OCI-LY3 (cell line): ENCODE results near the gene GALT.

Experiments used
- H2AFZ ChIP-seq: fragments of 200-600, 300-600 bp; shearing (Covaris generic); 2 replicates; pipeline ENCODE4 v1.6.0; 2014; ENCODE audit warnings: antibody characterized with exemption, low read depth, low read length
- H3K27ac ChIP-seq: fragments of 200-600, 300-600 bp; sonication (generic); 2 replicates; pipeline ENCODE4 v1.5.1; 2014; ENCODE audit warnings: mild to moderate bottlenecking, low read length, moderate library complexity, mixed read lengths
- H3K27me3 ChIP-seq: fragments of 200-600, 300-600 bp; sonication (generic); 2 replicates; pipeline ENCODE4 v1.6.1; 2014; ENCODE audit warnings: low read depth, low read length, mixed read lengths
- H3K36me3 ChIP-seq: fragments of 200-600, 300-600 bp; sonication (generic); replicated peaks from 2 replicates; pipeline ENCODE3; 2014; ENCODE audit warnings: low read depth, low read length, mixed read lengths
- H3K4me1 ChIP-seq: fragments of 300-600, 200-600 bp; sonication (generic); 2 replicates; pipeline ENCODE4 v1.6.1; 2014; ENCODE audit warnings: low read length, mixed read lengths
- H3K4me2 ChIP-seq: fragments of 200-600, 300-600 bp; sonication (generic); 2 replicates; pipeline ENCODE4 v1.6.1; 2014; ENCODE audit warnings: low read length, mixed read lengths
- H3K4me3 ChIP-seq: fragments of 300-600, 200-600 bp; sonication (generic); 2 replicates; pipeline ENCODE4 v1.5.1; 2014; ENCODE audit warnings: antibody characterized with exemption, mild to moderate bottlenecking, low read length, moderate library complexity
- H3K79me2 ChIP-seq: fragments of 300-600, 200-600 bp; shearing (Covaris generic); 2 replicates; pipeline ENCODE4 v1.6.1; 2014; ENCODE audit warnings: mild to moderate bottlenecking, low read length, mixed read lengths
- H3K9ac ChIP-seq: fragments of 300-600, 200-600 bp; shearing (Covaris generic); 2 replicates; pipeline ENCODE4 v1.6.0; 2014; ENCODE audit warnings: mild to moderate bottlenecking, low read length, moderate library complexity
- H3K9me3 ChIP-seq: fragments of 200-600, 300-600 bp; shearing (Covaris generic); 2 replicates; pipeline ENCODE4 v1.6.1; 2014; ENCODE audit warnings: low read length, mixed read lengths; ENCODE audit not compliant: insufficient read depth
- H4K20me1 ChIP-seq: fragments of 200-600, 300-600 bp; sonication (generic); 2 replicates; pipeline ENCODE4 v1.6.1; 2016; ENCODE audit warnings: low read length, mixed read lengths; ENCODE audit not compliant: insufficient read depth
- EZH2phosphoT487 ChIP-seq: fragments of 200-600 bp; shearing (Covaris generic); IDR thresholded peaks from 2 replicates; pipeline ENCODE4 v1.6.1; 2018; ENCODE audit warnings: antibody characterized with exemption, mixed run types, low read depth
- TF ChIP-seq, protein P1 (sequence below): fragments of 200-600, 300-600 bp; sonication (generic); IDR thresholded peaks from 2 replicates; pipeline ENCODE4 v1.5.1; 2014; ENCODE audit warnings: antibody characterized with exemption, low read length, low read depth

Gene GALT

DNA sequence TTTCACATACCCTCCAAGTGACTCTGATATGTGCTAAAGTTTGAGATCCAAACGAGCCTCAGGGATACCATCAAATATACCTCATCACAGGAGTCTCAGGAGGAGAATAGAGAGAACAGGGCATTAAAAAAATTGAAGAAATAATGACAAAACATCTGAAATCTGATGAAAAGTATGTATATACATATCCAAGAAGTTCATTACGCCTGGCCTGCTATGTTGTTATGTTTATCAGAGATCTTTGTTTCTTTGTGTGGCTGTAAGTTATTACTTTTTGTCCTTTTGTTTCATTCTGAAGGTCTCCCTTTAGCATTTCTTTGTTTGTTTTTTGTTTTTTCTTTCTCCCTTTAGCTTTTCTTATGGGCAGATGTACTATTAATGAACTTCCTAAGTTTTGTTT is 47.1 kb downstream of the GALT start:
- H4K20me1 ChIP-seq: no peaks in the 10 kb centered on the region
- no peak overlapping the region for H3K27ac ChIP-seq
- TF ChIP-seq EZH2phosphoT487: no peak
- TF ChIP-seq, protein P1, sequence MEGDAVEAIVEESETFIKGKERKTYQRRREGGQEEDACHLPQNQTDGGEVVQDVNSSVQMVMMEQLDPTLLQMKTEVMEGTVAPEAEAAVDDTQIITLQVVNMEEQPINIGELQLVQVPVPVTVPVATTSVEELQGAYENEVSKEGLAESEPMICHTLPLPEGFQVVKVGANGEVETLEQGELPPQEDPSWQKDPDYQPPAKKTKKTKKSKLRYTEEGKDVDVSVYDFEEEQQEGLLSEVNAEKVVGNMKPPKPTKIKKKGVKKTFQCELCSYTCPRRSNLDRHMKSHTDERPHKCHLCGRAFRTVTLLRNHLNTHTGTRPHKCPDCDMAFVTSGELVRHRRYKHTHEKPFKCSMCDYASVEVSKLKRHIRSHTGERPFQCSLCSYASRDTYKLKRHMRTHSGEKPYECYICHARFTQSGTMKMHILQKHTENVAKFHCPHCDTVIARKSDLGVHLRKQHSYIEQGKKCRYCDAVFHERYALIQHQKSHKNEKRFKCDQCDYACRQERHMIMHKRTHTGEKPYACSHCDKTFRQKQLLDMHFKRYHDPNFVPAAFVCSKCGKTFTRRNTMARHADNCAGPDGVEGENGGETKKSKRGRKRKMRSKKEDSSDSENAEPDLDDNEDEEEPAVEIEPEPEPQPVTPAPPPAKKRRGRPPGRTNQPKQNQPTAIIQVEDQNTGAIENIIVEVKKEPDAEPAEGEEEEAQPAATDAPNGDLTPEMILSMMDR: no peak
- no peak overlapping the region for H2AFZ ChIP-seq
- H3K4me1 ChIP-seq: peaks cover 3% of the 10 kb centered on the region; the same call in 1 of the 2 replicates
- H3K27me3 ChIP-seq: 0 out of 2 replicates have a peak, but pooled peaks cover 4% of the 10 kb centered on the region
- no peaks in the 10 kb centered on the region for H3K79me2 ChIP-seq
- no peak overlapping the region for H3K9ac ChIP-seq
- H3K36me3 ChIP-seq: no peaks in the 10 kb centered on the region
- no peak overlapping the region for H3K4me3 ChIP-seq
- no peaks in the 10 kb centered on the region for H3K9me3 ChIP-seq
- no peak overlapping the region for H3K4me2 ChIP-seq

DNA sequence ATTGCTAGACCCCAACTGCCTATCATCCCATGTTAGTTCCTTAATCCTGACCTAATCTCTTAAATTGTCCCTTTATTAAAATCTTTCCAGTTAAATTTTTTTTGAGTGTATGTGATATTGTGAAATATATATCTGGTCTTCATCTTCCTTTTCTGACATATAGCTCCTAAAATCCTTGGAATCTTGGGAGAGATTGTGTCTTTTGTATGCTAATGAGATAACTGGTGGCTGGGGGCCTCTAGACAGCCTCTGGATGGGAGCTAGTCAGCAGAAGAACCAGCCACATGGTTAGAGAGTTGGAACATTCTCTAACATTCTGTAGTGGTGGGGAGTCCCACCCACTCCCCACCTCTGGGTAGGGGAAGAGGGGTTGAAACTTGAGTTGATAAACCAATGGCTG is 48.3 kb downstream of the GALT start:
- H3K27me3 ChIP-seq: peaks cover 7% of the 10 kb centered on the region; the same call in 1 of the 2 replicates
- no peaks in the 10 kb centered on the region for H4K20me1 ChIP-seq
- H3K9ac ChIP-seq: no peak overlapping the region
- peaks cover 3% of the 10 kb centered on the region; the same call in 1 of the 2 replicates for H3K4me1 ChIP-seq
- no peaks in the 10 kb centered on the region for H3K79me2 ChIP-seq
- no peak overlapping the region for H3K27ac ChIP-seq
- H3K4me3 ChIP-seq: no peak overlapping the region
- no peaks in the 10 kb centered on the region for H3K36me3 ChIP-seq
- H2AFZ ChIP-seq: no peak overlapping the region
- no peaks in the 10 kb centered on the region for H3K9me3 ChIP-seq
- H3K4me2 ChIP-seq: no peak overlapping the region
- TF ChIP-seq, protein P1: no peak
- no peak for TF ChIP-seq EZH2phosphoT487
